NCI-H1048 (cell line): ENCODE results near the gene CIAO2B.
A peak's percentile ranks its signal among the peaks of the same experiment; 100 is the strongest.
"Not testable (repeated sequence)": the region's sequence is repeated elsewhere in the genome, so short reads cannot be mapped to it uniquely, and the experiment has no call there.

ENCODE experiments used
- DNase-seq: peaks from one replicate; lab custom pipeline; 2025; lab: John Stamatoyannopoulos, UW

CIAO2B gene

DNA sequence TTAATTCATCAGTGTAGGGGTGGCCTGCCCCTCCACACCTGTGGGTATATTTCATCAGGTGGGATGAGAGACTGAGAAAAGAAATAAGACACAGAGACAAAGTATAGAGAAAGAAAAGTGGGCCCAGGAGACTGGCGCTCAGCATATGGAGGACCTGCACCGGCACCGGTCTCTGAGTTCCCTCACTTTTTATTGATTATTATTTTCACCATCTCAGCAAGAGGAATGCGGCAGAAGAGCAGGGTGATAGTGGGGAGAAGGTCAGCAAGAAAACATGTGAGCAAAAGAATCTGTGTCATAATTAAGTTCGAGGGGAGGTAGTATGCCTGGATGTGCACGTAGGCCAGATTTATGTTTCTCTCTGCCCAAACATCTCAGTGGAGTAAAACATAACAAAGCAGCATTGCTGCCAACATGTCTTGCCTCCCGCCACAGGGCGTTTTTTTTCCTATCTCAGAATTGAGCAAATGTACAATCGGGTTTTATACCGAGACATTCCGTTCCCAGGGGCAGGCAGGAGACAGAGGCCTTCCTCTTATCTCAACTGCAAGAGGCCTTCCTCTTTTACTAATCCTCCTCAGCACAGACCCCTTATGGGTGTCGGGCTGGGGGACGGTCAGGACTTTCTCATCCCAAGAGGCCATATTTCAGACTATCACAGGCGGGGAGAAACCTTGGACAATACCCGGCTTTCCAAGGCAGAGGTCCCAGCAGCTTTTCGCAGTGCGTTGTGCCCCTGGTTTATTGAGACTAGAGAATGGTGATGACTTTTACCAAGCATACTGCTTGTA lies 21.4 kb upstream of the CIAO2B start:
- not testable (repeated sequence) for DNase-seq

DNA sequence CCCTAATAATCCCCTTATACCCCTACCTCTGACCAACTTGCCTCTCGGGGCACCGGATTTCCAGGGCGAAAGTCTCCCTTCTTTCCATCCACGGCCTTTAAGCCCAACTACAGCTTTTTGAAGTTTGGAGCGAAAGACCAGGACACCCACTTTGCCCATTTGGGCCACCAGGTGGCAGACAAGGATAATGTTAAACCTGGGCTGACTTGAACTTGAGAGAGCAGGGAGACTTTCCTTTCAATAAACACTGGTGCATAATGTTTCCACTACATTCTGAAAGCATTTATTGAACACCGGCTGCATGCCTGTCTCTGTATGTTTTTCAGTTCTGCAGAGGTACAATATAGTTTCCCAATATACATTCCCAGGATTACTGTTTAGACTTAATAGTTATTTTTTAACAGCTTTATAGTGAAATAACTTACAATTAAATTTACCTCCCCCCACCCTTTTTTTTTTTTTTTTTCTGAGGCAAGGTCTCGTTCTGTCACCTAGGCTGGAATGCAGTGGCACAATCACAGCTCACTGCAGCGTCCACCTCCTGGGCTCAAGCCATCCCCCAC lies 20.0 kb upstream of the CIAO2B start:
- peak; percentile 19 for DNase-seq

DNA sequence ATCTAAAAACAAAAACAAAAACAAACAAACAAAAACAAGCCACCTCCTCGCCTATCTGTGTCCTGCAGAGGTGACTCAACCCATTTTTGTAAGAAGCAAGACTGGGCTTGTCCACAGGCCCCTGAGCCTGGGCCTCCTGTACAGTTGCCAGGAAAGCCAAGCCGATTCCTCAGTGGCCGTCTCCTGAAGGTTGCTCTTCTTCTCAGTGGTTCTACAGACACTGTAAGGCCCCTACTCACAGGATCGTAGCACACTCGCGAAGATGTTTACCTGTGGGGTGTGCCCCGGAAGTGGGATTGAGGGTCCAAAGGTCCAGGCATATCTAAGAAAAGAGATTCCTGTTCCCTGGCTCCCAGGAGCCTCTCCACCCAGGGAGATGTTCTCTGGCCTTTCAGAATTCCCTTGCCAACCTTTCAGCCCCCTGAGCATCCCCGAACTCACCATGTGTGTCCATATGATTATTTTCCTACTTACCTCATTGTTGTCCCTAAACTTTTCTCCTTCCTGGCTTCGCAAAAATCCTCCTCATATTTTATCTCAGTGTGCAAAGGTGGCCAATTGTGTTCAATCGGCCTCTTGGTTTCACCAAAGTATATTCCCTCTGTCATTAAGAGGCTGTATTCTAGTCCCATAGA lies 19.4 kb upstream of the CIAO2B start:
- DNase-seq = no peak

DNA sequence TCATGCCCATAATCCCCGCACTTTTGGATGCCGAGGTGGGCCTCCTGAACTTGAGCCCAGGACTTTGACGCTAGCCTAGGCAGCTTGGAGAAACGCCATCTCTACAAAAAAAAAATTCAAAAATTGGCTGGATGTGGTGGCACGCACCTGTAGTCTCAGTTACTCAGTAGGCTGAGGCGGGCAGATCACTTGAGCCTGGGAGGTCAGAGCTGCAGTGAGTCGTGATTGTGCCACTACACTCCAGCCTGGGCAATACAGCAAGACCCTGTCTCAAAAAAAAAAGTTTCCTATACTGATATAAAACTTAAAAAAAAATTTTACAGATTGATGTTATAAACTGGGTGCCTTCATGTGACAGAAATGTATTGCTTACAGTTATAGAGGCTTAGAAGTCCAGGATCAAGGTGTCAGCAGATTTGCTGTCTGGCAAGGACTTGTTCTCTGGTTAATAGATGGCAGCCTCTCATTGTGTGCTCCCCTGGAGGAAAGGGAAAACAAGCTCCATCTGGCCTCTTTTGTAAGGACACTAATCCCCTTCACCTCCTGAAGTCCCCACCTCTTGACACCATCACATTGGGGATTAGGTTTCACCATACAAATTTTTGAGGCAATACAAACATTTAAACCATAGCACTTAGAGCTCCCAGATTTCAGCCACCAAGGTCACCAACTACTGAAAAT lies 18.4 kb upstream of the CIAO2B start:
- no peak for DNase-seq

DNA sequence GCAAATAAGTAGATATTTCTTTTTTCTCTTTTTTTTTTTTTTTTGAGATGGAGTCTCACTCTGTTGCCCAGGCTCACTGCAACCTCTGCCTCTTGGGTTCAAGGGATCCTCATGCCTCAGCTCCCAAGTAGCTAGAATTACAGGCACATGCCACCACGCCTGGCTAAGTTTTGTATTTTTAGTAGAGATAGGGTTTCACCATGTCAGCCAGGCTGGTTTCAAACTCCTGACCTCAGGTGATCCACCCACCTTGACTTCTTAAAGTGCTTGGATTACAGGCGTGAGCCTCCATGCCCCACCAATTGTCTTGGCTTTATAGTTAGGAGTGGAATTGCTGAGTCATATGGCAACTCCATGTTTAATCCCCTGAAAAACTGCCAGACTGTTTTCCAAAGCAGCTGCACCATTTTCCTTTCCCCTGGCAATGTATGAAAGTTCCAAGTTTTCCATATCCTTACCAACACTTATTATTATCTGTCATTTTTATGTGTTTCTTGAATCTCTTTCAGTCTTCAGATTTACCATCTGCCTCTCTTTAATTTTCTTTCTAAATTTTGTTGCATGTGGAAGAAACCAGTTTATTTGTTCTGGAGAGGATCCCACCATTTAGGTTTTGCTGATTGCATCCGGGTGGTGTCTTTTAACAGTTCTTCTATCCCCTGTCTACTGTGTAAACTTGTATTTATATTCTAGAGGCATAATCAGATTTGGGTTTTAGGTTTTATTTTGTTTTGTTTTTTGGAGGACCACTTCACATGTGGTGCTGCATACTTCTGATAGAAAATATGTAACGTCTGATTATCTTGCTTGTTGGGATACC lies 17.0 kb upstream of the CIAO2B start:
- DNase-seq = no peak

DNA sequence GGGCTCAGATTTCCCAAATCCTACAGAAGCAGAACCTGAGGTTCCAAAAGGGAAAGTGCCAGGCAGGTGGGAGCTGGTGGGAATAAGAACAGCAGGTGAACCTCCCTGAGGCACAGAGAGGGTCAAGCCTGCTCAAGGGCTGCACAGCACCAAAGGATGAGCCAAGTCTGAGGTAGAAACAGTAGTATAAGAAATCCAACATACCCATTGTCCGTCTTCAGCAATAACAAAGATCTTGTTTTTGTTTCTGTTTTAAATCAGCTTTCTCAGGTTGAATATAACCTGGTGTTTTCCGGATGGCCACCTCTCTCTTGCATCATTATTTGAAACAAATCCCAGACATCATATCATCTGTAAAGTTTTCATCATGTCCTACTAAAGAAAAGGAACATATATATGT lies 16.2 kb upstream of the CIAO2B start:
- no peak for DNase-seq

DNA sequence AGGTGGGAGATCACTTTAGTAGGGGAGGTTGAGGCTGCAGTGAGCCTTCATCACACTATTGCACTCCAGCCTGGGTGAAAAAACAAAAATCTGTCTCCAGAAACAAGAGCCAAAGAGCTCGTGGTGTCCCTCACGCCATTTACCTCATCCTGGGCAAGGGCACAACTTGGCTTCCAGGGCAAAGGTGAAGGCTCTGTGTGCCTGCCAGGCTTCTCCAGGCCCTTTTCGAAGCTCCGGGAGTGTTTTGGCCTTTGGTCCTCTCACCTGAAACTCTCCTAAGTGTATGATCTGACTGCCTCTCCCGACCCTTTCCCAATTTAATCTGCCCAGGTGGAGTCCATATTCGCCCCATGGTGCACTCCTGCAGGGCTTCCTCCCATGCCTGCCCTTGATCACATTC lies 15.3 kb upstream of the CIAO2B start:
- DNase-seq = no peak

DNA sequence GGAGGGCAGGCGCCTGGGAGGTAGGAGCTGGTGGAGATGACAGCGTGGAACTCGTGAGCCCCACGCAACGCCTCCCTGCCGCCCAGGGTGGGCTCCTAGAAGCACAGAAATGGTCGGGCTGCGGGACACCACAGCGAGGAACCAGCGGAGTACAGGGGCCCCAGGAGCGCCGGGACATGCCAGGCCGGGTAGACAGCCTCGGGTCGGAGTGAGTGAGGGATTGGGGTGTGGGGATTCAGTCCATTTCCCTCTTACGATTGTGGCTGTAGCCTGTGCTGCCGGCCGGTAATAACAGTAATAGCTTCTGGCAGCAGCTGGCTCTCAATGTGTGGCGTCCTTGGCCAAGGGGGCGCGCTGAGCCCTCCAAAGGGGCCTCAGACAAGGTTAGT lies 14.6 kb upstream of the CIAO2B start:
- DNase-seq = no peak

DNA sequence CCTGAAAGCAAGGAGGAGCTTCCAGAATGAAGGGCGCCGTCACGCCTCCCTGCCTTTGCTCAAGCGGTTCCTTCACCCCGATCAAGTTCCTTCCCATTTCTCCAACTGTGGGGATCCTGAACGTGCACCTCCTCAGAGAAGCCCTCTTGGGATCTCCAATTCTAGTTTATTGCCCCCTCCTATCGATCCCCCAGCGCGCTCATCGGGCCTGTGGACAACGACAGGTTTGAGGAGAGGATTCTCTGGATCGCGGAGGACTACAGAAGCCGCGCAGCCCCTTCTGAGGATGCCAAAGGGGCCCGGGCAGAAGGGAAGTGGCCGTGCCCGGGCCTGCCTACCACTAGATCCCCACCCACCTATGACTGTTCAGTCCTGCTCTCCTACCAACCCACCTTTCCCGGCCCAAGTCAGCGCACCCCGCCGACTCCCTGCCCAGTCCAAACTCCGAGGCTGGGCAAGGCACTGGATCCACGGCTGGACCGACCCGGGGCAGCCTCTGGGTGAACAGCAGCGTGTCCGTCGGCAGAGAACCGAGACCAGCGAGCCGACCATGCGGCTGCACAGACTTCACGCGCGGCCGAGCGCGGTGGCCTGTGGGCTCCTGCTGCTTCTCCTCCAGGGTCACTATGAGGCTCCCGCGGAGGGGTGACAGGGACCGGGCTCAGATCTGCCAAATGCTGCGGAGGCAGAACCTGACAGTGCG lies 14.1 kb upstream of the CIAO2B start:
- DNase-seq = no peak

DNA sequence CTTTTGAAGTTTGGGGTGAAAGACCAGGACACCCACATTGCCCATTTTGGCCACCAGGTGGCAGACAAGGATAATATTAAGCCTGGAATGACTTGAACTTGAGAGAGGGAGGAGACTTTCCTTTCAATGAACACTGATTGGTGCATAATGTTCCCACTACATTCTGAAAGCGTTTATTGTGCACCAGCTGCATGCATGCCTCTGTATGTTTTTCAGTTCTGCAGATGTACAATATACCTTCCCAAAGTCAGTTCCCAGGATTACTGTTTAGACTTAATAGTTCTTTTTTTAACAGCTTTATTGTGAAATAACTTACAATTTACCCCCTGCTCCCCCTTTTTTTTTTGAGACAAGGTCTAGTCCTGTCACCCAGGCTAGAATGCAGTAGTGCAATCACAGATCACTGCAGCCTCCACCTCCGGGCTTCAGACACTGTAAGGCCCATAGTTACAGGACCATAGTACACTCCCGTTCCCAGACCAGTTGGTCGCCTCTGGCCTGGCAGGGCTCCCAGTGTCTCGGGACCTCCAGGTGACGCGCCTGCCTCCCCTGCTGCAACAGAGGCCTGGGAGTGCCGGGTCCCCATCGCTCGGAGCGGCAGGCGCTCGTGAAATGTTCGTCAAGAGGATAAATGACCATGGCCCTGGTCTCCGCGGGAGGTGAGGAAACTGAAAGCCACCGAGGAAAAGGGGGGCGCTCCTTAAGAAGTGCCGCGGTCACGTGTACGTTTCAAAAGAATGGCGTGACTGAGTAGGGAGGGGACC lies 13.3 kb upstream of the CIAO2B start:
- peak; percentile 1 for DNase-seq

DNA sequence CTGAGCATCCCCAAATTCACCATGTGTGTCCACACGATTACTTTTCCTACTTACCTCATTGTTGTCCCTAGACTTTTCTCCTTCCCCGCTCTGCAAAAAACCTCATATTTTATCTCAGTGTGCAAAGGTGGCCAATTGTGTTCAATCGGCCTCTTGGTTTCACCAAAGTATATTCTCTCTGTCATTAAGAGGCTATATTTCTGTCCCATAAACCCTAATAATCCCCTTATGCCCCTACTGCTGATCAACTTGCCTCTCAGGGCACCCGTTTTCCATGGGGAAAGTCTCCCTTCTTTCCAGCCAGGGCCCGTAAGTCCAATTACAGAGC lies 12.7 kb upstream of the CIAO2B start:
- DNase-seq = no peak

DNA sequence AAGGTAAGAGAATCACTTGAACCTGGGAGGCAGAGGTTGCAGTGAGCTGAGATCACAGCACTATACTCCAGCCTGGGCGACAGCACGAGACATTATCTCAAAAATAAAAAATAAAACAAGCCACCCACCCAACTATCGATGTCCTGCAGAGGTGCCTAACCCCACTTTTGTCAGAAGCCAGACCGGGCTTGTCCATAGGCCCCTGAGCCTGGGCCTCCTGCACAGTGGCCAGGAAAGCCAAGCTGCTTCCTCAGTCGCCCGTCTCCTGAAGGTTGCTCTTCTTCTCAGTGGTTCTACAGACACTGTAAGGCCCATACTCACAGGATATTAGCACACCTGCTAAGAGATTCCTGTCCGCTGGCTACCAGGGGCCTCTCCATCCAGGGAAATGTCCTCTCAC lies 12.3 kb upstream of the CIAO2B start:
- no peak for DNase-seq

DNA sequence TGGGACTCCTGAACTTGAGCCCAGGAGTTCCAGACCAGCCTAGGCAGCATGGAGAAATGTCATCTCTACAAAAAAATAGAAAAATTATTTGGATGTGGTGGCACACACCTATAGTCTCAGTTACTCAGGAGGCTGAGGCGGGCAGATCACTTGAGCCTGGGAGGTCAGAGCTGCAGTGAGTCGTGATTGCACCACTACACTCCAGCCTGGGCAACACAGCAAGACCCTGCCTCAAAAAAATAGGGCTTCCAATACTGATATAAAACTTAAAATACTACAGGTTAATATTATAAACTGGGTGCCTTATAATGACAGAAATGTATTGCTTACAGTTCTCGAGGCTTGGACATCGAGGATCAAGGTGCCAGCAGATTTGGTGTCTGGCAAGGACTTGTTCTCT lies 11.7 kb upstream of the CIAO2B start:
- DNase-seq = no peak

DNA sequence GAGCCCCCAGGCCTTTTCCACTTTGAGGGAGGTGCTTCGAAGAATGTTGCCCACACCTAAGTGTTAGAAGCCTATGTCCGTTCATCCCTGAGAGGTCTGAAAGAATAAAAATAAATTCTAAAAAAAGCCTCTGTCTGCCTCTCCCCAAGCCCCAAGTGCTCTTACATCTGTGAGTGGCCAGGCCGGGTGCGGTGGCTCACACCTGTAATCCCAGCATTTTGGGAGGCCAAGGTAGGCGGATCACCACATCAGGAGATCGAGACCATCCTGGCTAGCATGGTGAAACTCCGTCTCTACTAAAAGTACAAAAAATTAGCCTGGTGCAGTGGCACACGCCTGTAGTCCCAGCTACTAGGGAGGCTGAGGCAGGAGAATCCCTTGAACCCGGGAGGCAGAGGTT lies 10.8 kb upstream of the CIAO2B start:
- not testable (repeated sequence) for DNase-seq

DNA sequence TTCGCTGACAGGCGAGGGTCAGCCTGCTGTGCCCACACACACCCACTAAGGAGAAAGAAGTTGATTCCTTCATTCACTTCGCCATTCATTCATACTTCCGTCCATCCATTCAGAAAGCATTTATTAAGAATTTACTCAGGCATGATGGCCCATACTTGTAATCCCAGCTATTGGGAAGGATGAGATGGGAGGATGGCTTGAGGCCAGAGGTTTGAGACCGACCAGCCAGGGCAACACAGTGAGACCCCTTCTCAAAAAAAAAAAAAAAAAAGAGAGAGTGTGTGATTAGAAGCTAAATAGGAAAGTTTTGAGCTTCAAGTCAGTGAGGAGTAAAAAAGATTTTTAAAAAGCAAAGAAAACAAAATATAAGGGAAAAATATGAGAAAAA lies 9.8 kb upstream of the CIAO2B start:
- DNase-seq = no peak

DNA sequence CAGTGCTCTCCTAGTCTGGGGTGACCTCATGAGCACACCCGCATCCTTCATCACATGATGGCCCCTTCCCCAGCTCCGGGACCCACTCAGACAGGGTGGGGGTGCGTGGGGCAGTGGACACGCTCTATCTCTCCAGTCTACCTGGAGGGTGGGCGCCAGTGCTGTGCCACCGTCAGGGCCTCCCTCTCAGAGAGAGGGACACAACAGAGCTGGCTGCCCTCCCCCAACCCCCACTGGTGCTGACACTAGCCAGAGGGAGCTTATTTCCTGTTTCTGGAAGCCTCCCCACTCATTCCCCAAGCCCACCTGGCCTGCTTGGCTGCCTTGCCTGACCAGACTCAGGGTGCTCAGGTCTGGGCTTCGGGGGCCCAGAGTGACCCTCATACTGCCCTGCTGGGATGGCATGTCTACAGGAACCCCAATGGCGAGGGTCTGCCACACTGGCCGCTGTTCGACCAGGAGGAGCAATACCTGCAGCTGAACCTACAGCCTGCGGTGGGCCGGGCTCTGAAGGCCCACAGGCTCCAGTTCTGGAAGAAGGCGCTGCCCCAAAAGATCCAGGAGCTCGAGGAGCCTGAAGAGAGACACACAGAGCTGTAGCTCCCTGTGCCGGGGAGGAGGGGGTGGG lies 9.3 kb upstream of the CIAO2B start:
- no peak for DNase-seq

DNA sequence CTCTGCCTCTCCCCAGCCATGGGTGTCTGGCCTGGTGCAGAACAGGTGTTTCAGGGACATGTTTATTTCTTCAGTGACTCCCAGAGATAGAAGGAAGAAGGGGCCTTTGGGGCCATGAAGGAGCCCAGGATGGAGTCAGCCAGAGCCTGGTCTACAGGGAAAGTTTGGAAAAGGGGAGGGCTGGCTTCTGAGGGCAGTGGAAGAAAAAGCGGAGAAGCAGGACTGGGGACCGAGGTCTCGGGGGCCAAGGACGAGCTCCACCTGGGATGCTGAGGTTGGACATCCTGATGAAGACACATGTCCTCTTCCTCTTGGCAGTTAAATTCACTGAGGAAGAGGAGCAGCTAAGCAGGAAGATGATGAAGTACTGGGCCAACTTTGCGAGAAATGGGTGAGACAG lies 8.8 kb upstream of the CIAO2B start:
- DNase-seq = no peak

DNA sequence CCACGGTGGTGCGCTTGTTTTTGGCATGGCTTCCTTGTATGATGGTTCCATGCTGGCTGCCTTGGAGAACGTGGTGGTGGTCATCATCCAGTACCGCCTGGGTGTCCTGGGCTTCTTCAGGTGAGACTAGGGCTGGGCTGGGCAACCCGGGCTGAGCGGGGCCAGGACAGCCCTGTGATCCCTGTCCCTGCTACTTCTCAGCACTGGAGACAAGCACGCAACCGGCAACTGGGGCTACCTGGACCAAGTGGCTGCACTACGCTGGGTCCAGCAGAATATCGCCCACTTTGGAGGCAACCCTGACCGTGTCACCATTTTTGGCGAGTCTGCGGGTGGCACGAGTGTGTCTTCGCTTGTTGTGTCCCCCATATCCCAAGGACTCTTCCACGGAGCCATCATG lies 6.0 kb upstream of the CIAO2B start:
- no peak for DNase-seq

DNA sequence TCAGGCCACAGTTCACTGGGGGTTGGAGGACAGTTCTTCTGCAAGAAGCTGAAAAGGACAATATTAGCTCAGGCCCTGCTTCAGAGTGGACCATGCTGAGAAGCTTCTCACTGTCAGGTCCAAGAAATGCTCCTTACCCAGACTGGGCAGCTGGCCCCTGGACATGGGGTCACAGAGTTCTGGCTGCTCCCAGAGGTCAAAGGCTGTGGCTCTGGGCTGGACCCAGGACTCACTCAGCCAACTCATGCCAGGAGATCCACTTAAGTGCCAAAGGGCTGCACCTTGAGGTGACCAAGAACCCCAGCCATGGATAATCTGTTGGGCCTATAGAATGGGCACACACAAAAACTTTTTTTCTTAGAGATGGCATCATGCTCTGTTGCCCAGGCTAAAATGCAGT lies 5.2 kb upstream of the CIAO2B start:
- no peak for DNase-seq

DNA sequence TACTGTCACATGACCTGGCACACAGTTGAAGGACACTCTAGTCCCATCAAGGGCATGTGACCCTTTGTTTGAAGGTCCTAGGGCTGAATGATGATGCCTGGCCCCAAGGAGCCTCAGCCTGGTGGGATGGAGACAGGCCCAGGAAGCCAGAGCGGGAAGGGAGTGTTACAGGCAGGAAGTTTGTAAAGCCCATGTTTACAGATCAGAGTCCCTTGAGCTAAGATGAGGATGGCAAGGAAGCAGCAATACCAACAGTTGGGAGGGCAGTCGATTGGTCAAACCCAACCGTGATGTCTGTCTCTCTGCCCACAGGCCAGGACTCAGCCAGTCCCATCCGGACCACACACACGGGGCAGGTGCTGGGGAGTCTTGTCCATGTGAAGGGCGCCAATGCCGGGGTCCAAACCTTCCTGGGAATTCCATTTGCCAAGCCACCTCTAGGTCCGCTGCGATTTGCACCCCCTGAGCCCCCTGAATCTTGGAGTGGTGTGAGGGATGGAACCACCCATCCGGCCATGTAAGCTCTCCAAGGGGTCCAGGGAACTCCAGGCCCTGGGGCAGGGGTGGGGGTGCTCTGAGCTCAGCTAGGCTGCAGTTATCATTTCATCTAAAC lies 3.6 kb upstream of the CIAO2B start:
- no peak for DNase-seq
